ENCODE measurements around the gene PRPF38B.

GRCh38 chr1:108685529-108685928 lies 6.6 kb upstream of the PRPF38B start:
- no peak for TF ChIP-seq EZH2 (optimal IDR thresholded peaks at IDR 0.05; ENCODE audit: low read depth, low read length)
- TF ChIP-seq, protein P1, sequence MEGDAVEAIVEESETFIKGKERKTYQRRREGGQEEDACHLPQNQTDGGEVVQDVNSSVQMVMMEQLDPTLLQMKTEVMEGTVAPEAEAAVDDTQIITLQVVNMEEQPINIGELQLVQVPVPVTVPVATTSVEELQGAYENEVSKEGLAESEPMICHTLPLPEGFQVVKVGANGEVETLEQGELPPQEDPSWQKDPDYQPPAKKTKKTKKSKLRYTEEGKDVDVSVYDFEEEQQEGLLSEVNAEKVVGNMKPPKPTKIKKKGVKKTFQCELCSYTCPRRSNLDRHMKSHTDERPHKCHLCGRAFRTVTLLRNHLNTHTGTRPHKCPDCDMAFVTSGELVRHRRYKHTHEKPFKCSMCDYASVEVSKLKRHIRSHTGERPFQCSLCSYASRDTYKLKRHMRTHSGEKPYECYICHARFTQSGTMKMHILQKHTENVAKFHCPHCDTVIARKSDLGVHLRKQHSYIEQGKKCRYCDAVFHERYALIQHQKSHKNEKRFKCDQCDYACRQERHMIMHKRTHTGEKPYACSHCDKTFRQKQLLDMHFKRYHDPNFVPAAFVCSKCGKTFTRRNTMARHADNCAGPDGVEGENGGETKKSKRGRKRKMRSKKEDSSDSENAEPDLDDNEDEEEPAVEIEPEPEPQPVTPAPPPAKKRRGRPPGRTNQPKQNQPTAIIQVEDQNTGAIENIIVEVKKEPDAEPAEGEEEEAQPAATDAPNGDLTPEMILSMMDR (IDR thresholded peaks at IDR 0.05; ENCODE audit: low read length): no peak
- TF ChIP-seq EZH2phosphoT487 (IDR thresholded peaks at IDR 0.05; ENCODE audit: low read length): no peak

Data from MM.1S (cell line).